Measurements from ENCODE around the gene CDC45. TPM values are rescaled to one million over a fixed set of nuclear protein-coding genes. Genes with fewer than 3 reads are reported as not detected.

The CDC45 gene
- total RNA-seq, 1 donor, result 0.72 TPM

DNA sequence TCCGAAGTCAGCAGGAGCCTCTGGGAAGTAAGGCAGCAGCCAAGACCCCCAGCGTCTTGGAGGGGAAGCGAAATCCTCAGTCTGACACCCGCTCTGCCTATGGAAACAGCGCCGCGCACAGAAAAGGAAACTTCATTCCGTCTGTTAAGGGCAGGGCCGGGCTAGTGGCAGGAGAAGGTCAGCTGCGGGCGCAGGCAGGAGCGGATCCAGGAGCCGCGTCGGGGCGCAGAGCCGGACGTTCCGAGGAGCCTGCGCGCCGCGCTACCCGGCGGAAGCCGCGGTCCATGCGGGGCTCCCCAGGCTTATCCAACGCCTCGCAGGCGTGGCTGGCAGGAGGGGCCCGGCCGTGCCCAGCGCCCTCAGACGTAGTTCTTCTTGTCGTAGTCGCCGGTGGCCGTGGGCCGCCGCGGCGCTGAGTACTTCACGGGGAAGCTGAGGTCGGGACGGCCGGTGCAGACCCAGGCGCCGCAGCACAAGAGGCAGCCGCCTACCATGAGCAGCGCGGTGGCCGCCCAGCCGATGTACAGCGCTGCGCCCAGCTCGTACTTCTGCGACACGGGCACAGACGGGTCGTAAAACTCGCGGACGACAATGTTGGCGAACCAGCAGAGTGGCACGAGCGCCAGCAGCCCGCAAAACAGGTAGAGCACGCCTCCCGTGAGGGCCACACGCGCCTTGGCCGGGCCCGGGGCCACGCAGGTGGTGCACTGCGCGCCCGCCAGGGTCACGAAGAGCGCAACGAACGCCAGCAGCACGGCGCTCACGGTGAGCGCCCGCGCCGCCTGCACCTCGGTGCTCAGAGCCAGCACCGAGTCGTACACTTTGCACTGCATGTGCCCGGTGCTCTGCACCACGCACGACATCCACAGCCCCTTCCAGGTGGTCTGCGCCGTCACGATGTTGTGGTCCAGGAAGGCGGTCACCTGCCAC, 43.8 kb downstream of the CDC45 start:
- Histone ChIP-seq H3K27me3 (ENCODE audit: insufficient read depth, low read length) (peaks cover 23% of the 10 kb centered on the region), H3K4me2 (ENCODE audit: insufficient read depth, low read length) (peak overlapping the region; percentile 69), H4K20me1 (ENCODE audit: insufficient read depth, low read length) (no peaks in the 10 kb centered on the region), H3K79me2 (ENCODE audit: insufficient read depth, low read length) (no peaks in the 10 kb centered on the region), H3K36me3 (ENCODE audit: insufficient read depth, low read length) (no peaks in the 10 kb centered on the region), H3K27ac (ENCODE audit: low read depth, low read length) (no peak overlapping the region), H3K4me1 (ENCODE audit: insufficient read depth, low read length) (peaks cover 5% of the 10 kb centered on the region), H3K9me3 (ENCODE audit: low read depth, low read length) (no peaks in the 10 kb centered on the region), H2AFZ (ENCODE audit: low read length) (peak overlapping the region; percentile 41), H3K4me3 (ENCODE audit: insufficient read depth, low read length) (peak overlapping the region; percentile 47)
- TF ChIP-seq CTCF (IDR thresholded peaks at IDR 0.05; ENCODE audit: extremely low read depth, low read depth, low read length), result no peak
- DNase-seq (ENCODE audit: insufficient read length, low spot score, missing footprints), result peak; percentile 73

DNA sequence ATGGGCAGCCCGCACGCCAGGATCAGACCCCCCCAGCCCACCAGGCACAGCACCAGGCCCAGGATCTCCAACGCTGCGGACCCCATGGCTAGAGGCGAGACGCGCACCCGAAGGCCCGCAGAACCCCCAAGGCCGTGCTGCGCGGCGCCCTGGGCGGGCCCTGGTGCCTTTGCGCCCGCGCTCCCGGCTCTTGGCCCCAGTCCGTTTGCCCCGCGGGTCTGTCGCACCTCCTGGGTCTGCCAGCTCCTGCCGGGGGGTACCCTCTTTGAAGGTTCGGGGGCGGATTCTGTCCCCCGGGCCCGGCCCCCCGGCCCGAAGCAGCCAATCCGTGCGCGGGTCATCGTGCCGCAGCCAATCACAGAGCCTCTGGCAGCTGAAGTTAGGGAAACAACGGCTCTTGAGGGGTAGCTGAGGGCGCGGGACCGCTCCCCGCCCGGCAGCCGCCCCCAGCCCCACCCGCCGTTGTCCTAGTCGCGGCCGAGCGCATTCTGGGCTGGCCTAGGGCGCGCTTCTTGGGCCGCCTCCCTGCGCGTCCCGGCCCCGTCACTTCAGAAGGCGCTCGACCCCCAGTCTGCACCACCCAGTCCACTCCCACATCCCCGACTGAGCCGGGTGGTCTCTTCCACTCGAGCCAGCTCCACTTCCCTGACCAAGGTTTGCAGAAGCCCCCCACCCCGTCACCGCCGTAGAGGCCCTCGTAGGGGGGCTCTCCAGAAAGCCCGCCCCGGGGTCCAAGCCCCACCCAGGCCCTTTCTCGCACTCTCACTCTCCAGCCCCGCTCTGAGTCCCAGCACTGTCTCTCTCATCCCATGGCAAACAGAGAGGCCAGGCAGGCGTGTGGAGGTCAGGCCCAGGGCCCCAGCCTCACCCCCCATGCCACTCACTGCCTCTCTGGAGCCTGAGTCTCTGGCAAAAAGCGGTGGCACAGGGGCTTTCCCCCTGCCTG, 44.7 kb downstream of the CDC45 start, which contains the start of gene CLDN5:
CLDN5 (minus strand) TSS at position 241 of the 946 bp plus-strand sequence; CDS start at position 86, 155 bp downstream.
- Histone ChIP-seq H3K4me2 (ENCODE audit: insufficient read depth, low read length) (peak within 1 kb of the TSS; percentile 69), H4K20me1 (ENCODE audit: insufficient read depth, low read length) (no peaks in the 10 kb centered on the region), H2AFZ (ENCODE audit: low read length) (peak within 1 kb of the TSS; percentile 41), H3K4me3 (ENCODE audit: insufficient read depth, low read length) (peak within 1 kb of the TSS; percentile 47), H3K36me3 (ENCODE audit: insufficient read depth, low read length) (no peaks in the 10 kb centered on the region), H3K27me3 (ENCODE audit: insufficient read depth, low read length) (peaks cover 23% of the 10 kb centered on the region), H3K9me3 (ENCODE audit: low read depth, low read length) (no peaks in the 10 kb centered on the region), H3K4me1 (ENCODE audit: insufficient read depth, low read length) (peaks cover 5% of the 10 kb centered on the region), H3K27ac (ENCODE audit: low read depth, low read length) (no peak within 1 kb of the TSS), H3K79me2 (ENCODE audit: insufficient read depth, low read length) (no peaks in the 10 kb centered on the region)
- DNase-seq (ENCODE audit: insufficient read length, low spot score, missing footprints), result peak; percentile 82
- TF ChIP-seq CTCF (IDR thresholded peaks at IDR 0.05; ENCODE audit: extremely low read depth, low read depth, low read length), result no peak

DNA sequence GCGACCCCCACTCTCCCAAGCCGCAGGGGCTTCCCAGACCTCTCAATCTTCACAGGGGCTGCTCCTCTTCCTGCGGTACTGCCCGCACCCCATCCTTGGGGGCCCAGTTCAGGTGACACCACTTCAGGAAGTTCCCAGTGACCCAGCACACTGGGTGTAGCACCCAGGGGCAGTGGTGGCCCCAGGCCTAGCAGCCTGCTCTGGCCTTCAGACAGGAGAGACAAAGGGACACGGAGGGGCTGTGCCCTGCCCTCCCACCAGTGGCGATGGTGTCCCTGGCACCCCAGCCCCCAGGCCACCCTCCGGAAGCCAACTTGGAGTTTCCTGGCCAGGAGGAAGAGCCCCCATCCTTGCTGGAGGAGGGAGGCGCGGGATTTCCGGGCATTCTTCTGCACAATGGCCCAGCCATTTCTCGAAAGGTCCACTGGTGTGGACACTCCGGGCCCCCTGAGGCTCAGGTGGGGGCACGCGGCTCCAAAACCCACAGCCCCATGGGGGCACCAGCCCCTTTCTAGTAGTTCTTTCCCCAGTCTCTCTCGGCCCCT, 45.5 kb downstream of the CDC45 start:
- TF ChIP-seq CTCF (IDR thresholded peaks at IDR 0.05; ENCODE audit: extremely low read depth, low read depth, low read length), result no peak
- Histone ChIP-seq H3K79me2 (ENCODE audit: insufficient read depth, low read length) (no peaks in the 10 kb centered on the region), H4K20me1 (ENCODE audit: insufficient read depth, low read length) (no peaks in the 10 kb centered on the region), H3K4me3 (ENCODE audit: insufficient read depth, low read length) (no peak overlapping the region), H2AFZ (ENCODE audit: low read length) (no peak overlapping the region), H3K27ac (ENCODE audit: low read depth, low read length) (no peak overlapping the region), H3K36me3 (ENCODE audit: insufficient read depth, low read length) (no peaks in the 10 kb centered on the region), H3K27me3 (ENCODE audit: insufficient read depth, low read length) (peaks cover 23% of the 10 kb centered on the region), H3K4me1 (ENCODE audit: insufficient read depth, low read length) (peaks cover 5% of the 10 kb centered on the region), H3K4me2 (ENCODE audit: insufficient read depth, low read length) (no peak overlapping the region), H3K9me3 (ENCODE audit: low read depth, low read length) (no peaks in the 10 kb centered on the region)
- no peak for DNase-seq (ENCODE audit: insufficient read length, low spot score, missing footprints)
